Stimulated activated CD4-positive, alpha-beta T cell treated with anti-CD3 and anti-CD28 coated beads, TNF-alpha, amount 100 ng/mL, for 4 hours (primary cell): Measurements from ENCODE around the gene EVA1A.

Source experiments
- DNase-seq, 3 experiments: peaks; one replicate each; pipeline ENCODE4 v3.0.0-alpha.2; 2020; ENCODE audit warnings: low read depth in 3 of 3

Gene EVA1A

GRCh38 chr2:75447176-75447575 lies 113.6 kb downstream of the EVA1A start:
- no peak for DNase-seq
